Measurements from ENCODE around the gene TSKS. TPM values are rescaled to one million over a fixed set of nuclear protein-coding genes. Genes with fewer than 3 reads are reported as not detected.

The TSKS gene
- total and polyA plus RNA-seq, 2 of the 13 experiments (the other 11 are each of a cell fraction or from before 2014, with no cell fraction given): 0.03 TPM; not detected in 1

- Histone ChIP-seq H3K27ac (ENCODE audit: extremely low read length, insufficient read depth, low read length) (no peak overlapping the region), H3K9me3 (ENCODE audit: low read length) (no peaks in the 10 kb centered on the region), H2AFZ (ENCODE audit: low read length) (no peak overlapping the region), H4K20me1 (ENCODE audit: insufficient read depth, low read length) (no peaks in the 10 kb centered on the region), H3K4me3 (replicated peaks in 1 of 3; ENCODE audit: insufficient read depth in 1 of 3, low read depth in 2 of 3, low read length in 3 of 3) (no peak overlapping the region), H3K36me3 (replicated peaks in 1 of 2; ENCODE audit: control insufficient read depth in 1 of 2, insufficient read depth in 2 of 2, low read length in 2 of 2) (no peaks in the 10 kb centered on the region), H3K27me3 (ENCODE audit: control insufficient read depth in 1 of 2, insufficient read depth in 2 of 2, low read length in 2 of 2) (peaks cover 0 to 4% of the 10 kb centered on the region in 2 experiments; a peak in 2 of 5 replicates), H3K4me2 (ENCODE audit: low read depth, low read length) (peak overlapping the region; percentile 1; the same call in 1 of the 2 replicates), H3K4me1 (ENCODE audit: insufficient read depth, low read length) (peaks cover 11% of the 10 kb centered on the region), H3K79me2 (ENCODE audit: insufficient read depth, low read length) (no peaks in the 10 kb centered on the region), H3K9ac (ENCODE audit: insufficient read depth, low read depth, low read length) (no peak overlapping the region)
- CTCF ChIA-PET (ENCODE audit: low intra/inter-chr PET ratio, low total read pairs): no interaction called here
- FAIRE-seq (no peak), ATAC-seq (no peak), DNase-seq (ENCODE audit: low spot score) (no peak)
- in situ Hi-C loops (cut with HindIII; ENCODE audit: extremely low pct_ligation_motif_present, low pct_unique_long_range_greater_than_20kb) (no loop called here), intact Hi-C loops (cut with micrococcal nuclease; ENCODE audit: unreplicated experiment) (no loop called here)
- 51% methylated on average over 12 of the region's 20 CpGs for WGBS (ENCODE audit: low lambda C conversion rate)
- TF ChIP-seq E2F1 (CRISPR knock-in tag; IDR thresholded peaks at IDR 0.05): no peak
- TF ChIP-seq NFIB (CRISPR knock-in tag; IDR thresholded peaks at IDR 0.05; ENCODE audit: borderline replicate concordance): no peak
- peak; percentile 39 for TF ChIP-seq FOSL2 (CRISPR knock-in tag; IDR thresholded peaks at IDR 0.05)
- peak; percentile 57 for TF ChIP-seq YY1 (IDR thresholded peaks at IDR 0.05; ENCODE audit: insufficient read depth, insufficient replicate concordance, low read depth, low read length)
- BruUV-seq (replicated peaks): no TSS peak
- POLR2A ChIA-PET: no interaction called here
These were observed 52.6 kb downstream of the TSKS start for GRCh38 chr19:49710372-49710951.

GRCh38 chr19:49705919-49706318 is 57.2 kb downstream of the TSKS start:
- TF ChIP-seq NR2C2 (CRISPR knock-in tag; IDR thresholded peaks at IDR 0.05; ENCODE audit: borderline replicate concordance): peak; percentile 74
- peak; percentile 30; the same call in 1 of the 2 replicates for TF ChIP-seq ZNF687 (CRISPR knock-in tag; IDR thresholded peaks at IDR 0.05)
- TF ChIP-seq CSRNP1 (CRISPR knock-in tag; IDR thresholded peaks at IDR 0.05): no peak
- peak; percentile 44; the same call in 1 of the 2 replicates for TF ChIP-seq NR2F6 (IDR thresholded peaks at IDR 0.05)
- no peak for TF ChIP-seq NR2F6 (CRISPR knock-in tag; IDR thresholded peaks at IDR 0.05)
- no peak for TF ChIP-seq ZFYVE20 (CRISPR knock-in tag; IDR thresholded peaks at IDR 0.05; ENCODE audit: borderline replicate concordance, low read depth)
- TF ChIP-seq ZBTB7B (CRISPR knock-in tag; IDR thresholded peaks at IDR 0.05): no peak
- Histone ChIP-seq H3K4me3 (replicated peaks in 1 of 3; ENCODE audit: insufficient read depth in 1 of 3, low read depth in 2 of 3, low read length in 3 of 3) (no peak overlapping the region), H4K20me1 (ENCODE audit: insufficient read depth, low read length) (no peaks in the 10 kb centered on the region), H3K9ac (ENCODE audit: insufficient read depth, low read depth, low read length) (no peak overlapping the region), H3K27me3 (ENCODE audit: control insufficient read depth in 1 of 2, insufficient read depth in 2 of 2, low read length in 2 of 2) (peaks cover 0 to 18% of the 10 kb centered on the region in 2 experiments; a peak in 3 of 5 replicates), H3K36me3 (replicated peaks in 1 of 2; ENCODE audit: control insufficient read depth in 1 of 2, insufficient read depth in 2 of 2, low read length in 2 of 2) (no peaks in the 10 kb centered on the region), H3K79me2 (ENCODE audit: insufficient read depth, low read length) (no peaks in the 10 kb centered on the region), H3K4me1 (ENCODE audit: insufficient read depth, low read length) (peaks cover 19% of the 10 kb centered on the region), H3K9me3 (ENCODE audit: low read length) (no peaks in the 10 kb centered on the region), H3K27ac (ENCODE audit: extremely low read length, insufficient read depth, low read length) (no peak overlapping the region), H3K4me2 (ENCODE audit: low read depth, low read length) (peak overlapping the region; percentile 20; the same call in 1 of the 2 replicates), H2AFZ (ENCODE audit: low read length) (no peak overlapping the region)
- POLR2A ChIA-PET: no interaction called here
- in situ Hi-C loops (cut with HindIII; ENCODE audit: extremely low pct_ligation_motif_present, low pct_unique_long_range_greater_than_20kb): no loop called here
- CTCF ChIA-PET (ENCODE audit: low intra/inter-chr PET ratio, low total read pairs): no interaction called here
- ATAC-seq: no peak
- no peak for FAIRE-seq
- 53% methylated on average over 7 of the region's 16 CpGs for WGBS (ENCODE audit: low lambda C conversion rate)
- DNase-seq (ENCODE audit: low spot score): no peak
- BruUV-seq (replicated peaks): no TSS peak
- intact Hi-C loops (cut with micrococcal nuclease; ENCODE audit: unreplicated experiment): no loop called here
